Liver (tissue), 2 donors: ENCODE data around the gene SGPL1.
"Not testable (repeated sequence)": the region's sequence is repeated elsewhere in the genome, so short reads cannot be mapped to it uniquely, and the experiment has no call there.

Source experiments
- FOXA1 ChIP-seq: IDR thresholded peaks from 2 replicates; pipeline ENCODE4 v1.6.1; 2016; ENCODE audit warnings: antibody characterized with exemption
- TF ChIP-seq, protein P1 (sequence below): fragments of 150-350 bp; IDR thresholded peaks from 2 replicates; pipeline ENCODE4 v1.5.1; 2017; ENCODE audit warnings: improper control_type of control experiment, low read depth, low read length; ENCODE audit not compliant: missing input control
- donor health status: healthy.

DNA sequence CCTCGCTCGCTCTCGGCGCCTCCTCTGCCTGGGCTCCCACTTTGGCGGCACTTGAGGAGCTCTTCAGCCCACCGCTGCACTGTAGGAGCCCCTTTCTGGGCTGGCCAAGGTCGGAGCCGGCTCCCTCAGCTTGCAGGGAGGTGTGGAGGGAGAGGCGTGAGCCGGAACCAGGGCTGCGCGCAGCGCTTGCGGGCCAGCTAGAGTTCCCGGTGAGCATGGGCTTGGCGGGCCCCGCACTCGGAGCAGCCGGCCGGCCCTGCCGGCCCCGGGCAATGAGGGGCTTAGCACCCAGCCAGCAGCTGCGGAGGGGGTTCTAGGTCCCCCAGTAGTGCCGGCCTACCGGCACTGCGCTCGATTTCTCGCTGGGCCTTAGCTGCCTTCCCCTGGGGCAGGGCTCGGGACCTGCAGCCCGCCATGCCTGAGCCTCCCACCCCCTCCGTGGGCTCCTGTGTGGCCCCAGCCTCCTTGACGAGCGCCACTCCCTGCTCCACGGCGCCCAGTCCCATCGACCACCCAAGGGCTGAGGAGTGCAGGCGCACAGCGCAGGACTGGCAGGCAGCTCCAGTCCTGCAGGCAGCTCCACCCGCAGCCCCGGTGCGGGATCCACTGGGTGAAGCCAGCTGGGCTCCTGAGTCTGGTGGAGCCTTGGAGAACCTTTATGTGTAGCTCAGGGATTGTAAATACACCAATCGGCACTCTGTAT is 45.9 kb downstream of the SGPL1 start:
- TF ChIP-seq, protein P1, sequence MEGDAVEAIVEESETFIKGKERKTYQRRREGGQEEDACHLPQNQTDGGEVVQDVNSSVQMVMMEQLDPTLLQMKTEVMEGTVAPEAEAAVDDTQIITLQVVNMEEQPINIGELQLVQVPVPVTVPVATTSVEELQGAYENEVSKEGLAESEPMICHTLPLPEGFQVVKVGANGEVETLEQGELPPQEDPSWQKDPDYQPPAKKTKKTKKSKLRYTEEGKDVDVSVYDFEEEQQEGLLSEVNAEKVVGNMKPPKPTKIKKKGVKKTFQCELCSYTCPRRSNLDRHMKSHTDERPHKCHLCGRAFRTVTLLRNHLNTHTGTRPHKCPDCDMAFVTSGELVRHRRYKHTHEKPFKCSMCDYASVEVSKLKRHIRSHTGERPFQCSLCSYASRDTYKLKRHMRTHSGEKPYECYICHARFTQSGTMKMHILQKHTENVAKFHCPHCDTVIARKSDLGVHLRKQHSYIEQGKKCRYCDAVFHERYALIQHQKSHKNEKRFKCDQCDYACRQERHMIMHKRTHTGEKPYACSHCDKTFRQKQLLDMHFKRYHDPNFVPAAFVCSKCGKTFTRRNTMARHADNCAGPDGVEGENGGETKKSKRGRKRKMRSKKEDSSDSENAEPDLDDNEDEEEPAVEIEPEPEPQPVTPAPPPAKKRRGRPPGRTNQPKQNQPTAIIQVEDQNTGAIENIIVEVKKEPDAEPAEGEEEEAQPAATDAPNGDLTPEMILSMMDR = not testable (repeated sequence)
- TF ChIP-seq FOXA1 = not testable (repeated sequence)
